HCEC 1CT (cell line): ENCODE data around the gene TTC22.
A peak's percentile ranks its signal among the peaks of the same experiment; 100 is the strongest.

Experiments used
- DNase-seq: peaks from one replicate; pipeline ENCODE4 v3.0.0-alpha.2; 2017

Gene TTC22

GRCh38 chr1:54800899-54801759 lies at the start of gene TTC22:
Gene TTC22, minus strand, starts transcription at chr1:54801323. Its CDS starts 160 bp downstream, at chr1:54801163.
- DNase-seq = no peak

GRCh38 chr1:54850737-54851136 lies 49.6 kb upstream of the TTC22 start:
- peak; percentile 99 for DNase-seq

GRCh38 chr1:54850069-54850730 lies 49.1 kb upstream of the TTC22 start:
- no peak for DNase-seq

- no peak for DNase-seq
Measured at GRCh38 chr1:54849219-54850068, 48.3 kb upstream of the TTC22 start.

GRCh38 chr1:54848134-54848948 lies 47.2 kb upstream of the TTC22 start:
- no peak for DNase-seq

GRCh38 chr1:54846716-54847284 lies 45.7 kb upstream of the TTC22 start:
- no peak for DNase-seq

GRCh38 chr1:54846301-54846700 lies 45.2 kb upstream of the TTC22 start:
- no peak for DNase-seq

GRCh38 chr1:54845772-54846171 lies 44.6 kb upstream of the TTC22 start:
- no peak for DNase-seq

- DNase-seq = no peak
Measured at GRCh38 chr1:54844564-54844963, 43.4 kb upstream of the TTC22 start.

- no peak for DNase-seq
Measured at GRCh38 chr1:54843449-54843848, 42.3 kb upstream of the TTC22 start.

- DNase-seq = no peak
Measured at GRCh38 chr1:54842963-54843362, 41.8 kb upstream of the TTC22 start.

- no peak for DNase-seq
Measured at GRCh38 chr1:54842206-54842915, 41.2 kb upstream of the TTC22 start.

- no peak for DNase-seq
Measured at GRCh38 chr1:54839824-54840223, 38.7 kb upstream of the TTC22 start.

GRCh38 chr1:54838565-54839180 lies 37.5 kb upstream of the TTC22 start:
- no peak for DNase-seq

GRCh38 chr1:54837002-54837853 lies 36.1 kb upstream of the TTC22 start:
- no peak for DNase-seq

GRCh38 chr1:54836594-54836993 lies 35.5 kb upstream of the TTC22 start:
- DNase-seq = no peak

- no peak for DNase-seq
Measured at GRCh38 chr1:54835970-54836369, 34.8 kb upstream of the TTC22 start.

- DNase-seq = no peak
Measured at GRCh38 chr1:54835131-54835898, 34.2 kb upstream of the TTC22 start.

- DNase-seq = no peak
Measured at GRCh38 chr1:54834007-54834541, 33.0 kb upstream of the TTC22 start.
